Right lobe of liver (tissue), 4 donors: ENCODE data around the gene TMEM123.

ENCODE experiments used
- CTCF ChIP-seq, 4 donors: fragments of 200-600 bp in 3 of 4; fragments of 450-650 bp in 1 of 4; IDR thresholded peaks; one replicate each; pipeline versions ENCODE4 v1.5.1 to v1.8.0; 2016 to 2022; ENCODE audit warnings: antibody characterized with exemption in 4 of 4, mild to moderate bottlenecking in 2 of 4
- POLR2A ChIP-seq: fragments of 450-650 bp; IDR thresholded peaks from one replicate; pipeline ENCODE4 v1.6.1; 2017; ENCODE audit warnings: antibody characterized with exemption, mild to moderate bottlenecking
- donor health status: DM: no; HTN: no; CAD: no.
- donor health status: DM: no; HTN: no; CAD: no.
- donor health status: DM: no; HTN: yes; CAD: no.

DNA sequence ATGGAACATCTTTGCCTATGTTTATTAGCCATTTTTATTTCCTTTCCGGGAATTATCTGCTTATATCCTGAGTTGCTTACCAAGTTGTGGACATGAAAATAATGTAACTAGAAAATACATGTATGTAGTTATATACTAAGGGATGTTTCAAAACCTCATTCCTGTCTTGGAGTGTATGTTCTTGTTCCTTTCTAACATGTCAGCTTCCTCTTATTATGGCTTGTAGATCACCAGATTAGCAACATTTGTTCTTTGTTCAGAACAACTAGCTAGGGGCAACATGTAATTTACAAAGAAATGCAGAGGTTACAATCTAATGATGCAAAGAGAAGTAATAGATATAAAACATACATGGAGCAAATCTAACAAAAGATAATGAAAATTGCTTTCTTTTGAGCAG lies 13.1 kb upstream of the TMEM123 start:
- TF ChIP-seq CTCF (IDR thresholded peaks at IDR 0.05) = no peak
- no peak for TF ChIP-seq POLR2A
